NT2/D1 (cell line): ENCODE data around the gene TTLL7.
"Not testable (repeated sequence)": the region's sequence is repeated elsewhere in the genome, so short reads cannot be mapped to it uniquely, and the experiment has no call there.

ENCODE experiments used
- DNase-seq: peaks from one replicate; pipeline ENCODE4 v3.0.0-alpha.2; 2011; ENCODE audit warnings: low read depth, low spot score
- H3K27me3 ChIP-seq: 2 replicates; pipeline ENCODE4 v1.6.0; 2011; ENCODE audit warnings: mild to moderate bottlenecking; ENCODE audit not compliant: insufficient read length, insufficient read depth
- H3K36me3 ChIP-seq: 2 replicates; pipeline ENCODE4 v1.6.1; 2011; ENCODE audit warnings: mild to moderate bottlenecking, low read length, mixed read lengths; ENCODE audit not compliant: insufficient read depth, insufficient read length
- H3K4me1 ChIP-seq: 2 replicates; pipeline ENCODE4 v1.5.1; 2011; ENCODE audit not compliant: insufficient read depth, insufficient read length
- H3K4me3 ChIP-seq: 2 replicates; pipeline ENCODE4 v1.5.1; 2011; ENCODE audit warnings: low read depth; ENCODE audit not compliant: insufficient read length
- H3K9ac ChIP-seq: 2 replicates; pipeline ENCODE4 v1.6.0; 2011; ENCODE audit warnings: low read depth; ENCODE audit not compliant: insufficient read length
- H3K9me3 ChIP-seq: 2 replicates; pipeline ENCODE4 v1.5.1; 2011; ENCODE audit warnings: mild to moderate bottlenecking, low read length; ENCODE audit not compliant: insufficient read depth
- SUZ12 ChIP-seq: IDR thresholded peaks from 2 replicates; pipeline ENCODE4 v1.6.1; 2011; ENCODE audit not compliant: insufficient read length, insufficient read depth; ENCODE audit errors: extremely low read depth
- YY1 ChIP-seq: IDR thresholded peaks from 2 replicates; pipeline ENCODE4 v1.6.1; 2011; ENCODE audit not compliant: insufficient read length, insufficient read depth
- ZNF274 ChIP-seq: IDR thresholded peaks from 2 replicates; pipeline ENCODE4 v1.6.1; 2011; ENCODE audit warnings: mild to moderate bottlenecking, low read depth, low read length

The TTLL7 gene

GRCh38 chr1:83917959-83918358 lies 81.0 kb downstream of the TTLL7 start:
- DNase-seq, result no peak
- no peaks in the 10 kb centered on the region for H3K4me1 ChIP-seq
- no peak overlapping the region for H3K9ac ChIP-seq
- no peaks in the 10 kb centered on the region for H3K27me3 ChIP-seq
- H3K4me3 ChIP-seq, result no peak overlapping the region
- H3K36me3 ChIP-seq, result peaks cover 33% of the 10 kb centered on the region
- TF ChIP-seq YY1, result no peak
- no peak for TF ChIP-seq SUZ12
- TF ChIP-seq ZNF274, result no peak
- H3K9me3 ChIP-seq, result peaks cover 6% of the 10 kb centered on the region; the same call in 1 of the 2 replicates

DNA sequence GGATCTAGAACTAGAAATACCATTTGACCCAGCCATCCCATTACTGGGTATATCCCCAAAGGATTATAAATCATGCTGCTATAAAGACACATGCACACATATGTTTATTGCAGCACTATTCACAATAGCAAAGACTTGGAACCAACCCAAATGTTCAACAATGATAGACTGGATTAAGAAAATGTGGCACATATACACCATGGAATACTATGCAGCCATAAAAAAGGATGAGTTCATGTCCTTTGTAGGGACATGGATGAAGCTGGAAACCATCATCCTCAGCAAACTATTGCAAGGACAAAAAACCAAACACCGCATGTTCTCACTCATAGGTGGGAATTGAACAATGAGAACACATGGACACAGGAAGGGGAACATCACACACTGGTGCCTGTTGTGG lies 82.8 kb downstream of the TTLL7 start:
- DNase-seq, H3K4me1 ChIP-seq, H3K9ac ChIP-seq, H3K9me3 ChIP-seq, H3K4me3 ChIP-seq, H3K27me3 ChIP-seq: not testable (repeated sequence)
- H3K36me3 ChIP-seq, result peaks cover 33% of the 10 kb centered on the region

GRCh38 chr1:83912876-83913275 lies 86.1 kb downstream of the TTLL7 start:
- Histone ChIP-seq H3K4me1 (no peaks in the 10 kb centered on the region), H3K36me3 (peaks cover 14% of the 10 kb centered on the region), H3K9ac (no peak overlapping the region), H3K4me3 (no peak overlapping the region), H3K9me3 (no peaks in the 10 kb centered on the region), H3K27me3 (no peaks in the 10 kb centered on the region)
- DNase-seq, result no peak
- no peak for TF ChIP-seq SUZ12
- TF ChIP-seq YY1, result no peak
- no peak for TF ChIP-seq ZNF274

DNA sequence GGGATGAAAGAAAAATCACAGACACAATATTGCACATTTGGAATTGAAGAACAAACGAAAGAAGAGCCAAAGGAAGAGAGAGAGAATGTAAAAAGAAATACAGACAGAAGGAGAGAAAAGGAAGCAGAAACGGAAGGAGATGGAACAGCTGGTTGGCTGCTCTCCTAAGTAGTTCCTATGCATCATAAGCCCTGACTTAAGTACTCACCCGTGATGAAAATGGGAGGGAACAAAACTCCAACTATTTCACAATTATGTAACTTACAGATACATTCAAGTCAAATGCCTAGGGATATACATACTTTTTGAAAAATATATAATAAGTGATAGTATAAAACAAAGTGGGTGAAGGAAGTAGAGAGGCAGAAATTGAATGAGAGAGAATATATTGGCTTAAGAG lies 88.5 kb downstream of the TTLL7 start:
- Histone ChIP-seq H3K9me3 (no peaks in the 10 kb centered on the region), H3K27me3 (no peaks in the 10 kb centered on the region), H3K4me3 (no peak overlapping the region), H3K4me1 (no peaks in the 10 kb centered on the region), H3K36me3 (peaks cover 6% of the 10 kb centered on the region), H3K9ac (no peak overlapping the region)
- no peak for DNase-seq
- TF ChIP-seq SUZ12, result no peak
- no peak for TF ChIP-seq YY1
- TF ChIP-seq ZNF274, result no peak

- H3K4me3 ChIP-seq, result no peak overlapping the region
- H3K36me3 ChIP-seq, result peaks cover 6% of the 10 kb centered on the region
- no peak overlapping the region for H3K9ac ChIP-seq
- no peaks in the 10 kb centered on the region for H3K4me1 ChIP-seq
- no peak for DNase-seq
- TF ChIP-seq SUZ12, result no peak
- no peak for TF ChIP-seq ZNF274
- TF ChIP-seq YY1, result no peak
- H3K9me3 ChIP-seq, result no peaks in the 10 kb centered on the region
- no peaks in the 10 kb centered on the region for H3K27me3 ChIP-seq
Measured at GRCh38 chr1:83909687-83910086, 89.2 kb downstream of the TTLL7 start.

- H3K27me3 ChIP-seq, result no peaks in the 10 kb centered on the region
- no peaks in the 10 kb centered on the region for H3K4me1 ChIP-seq
- TF ChIP-seq ZNF274 (no peak), YY1 (no peak), SUZ12 (no peak)
- H3K4me3 ChIP-seq, result no peak overlapping the region
- H3K9me3 ChIP-seq, result no peaks in the 10 kb centered on the region
- no peak for DNase-seq
- H3K36me3 ChIP-seq, result peaks cover 4% of the 10 kb centered on the region
- H3K9ac ChIP-seq, result no peak overlapping the region
Measured at GRCh38 chr1:83905315-83905907, 93.5 kb downstream of the TTLL7 start.

- DNase-seq, result no peak
- Histone ChIP-seq H3K9me3 (no peaks in the 10 kb centered on the region), H3K27me3 (no peaks in the 10 kb centered on the region), H3K4me3 (no peak overlapping the region), H3K9ac (no peak overlapping the region), H3K4me1 (no peaks in the 10 kb centered on the region), H3K36me3 (no peaks in the 10 kb centered on the region)
- TF ChIP-seq YY1, result no peak
- TF ChIP-seq ZNF274, result no peak
- TF ChIP-seq SUZ12, result no peak
Measured at GRCh38 chr1:83901547-83902155, 97.3 kb downstream of the TTLL7 start.

DNA sequence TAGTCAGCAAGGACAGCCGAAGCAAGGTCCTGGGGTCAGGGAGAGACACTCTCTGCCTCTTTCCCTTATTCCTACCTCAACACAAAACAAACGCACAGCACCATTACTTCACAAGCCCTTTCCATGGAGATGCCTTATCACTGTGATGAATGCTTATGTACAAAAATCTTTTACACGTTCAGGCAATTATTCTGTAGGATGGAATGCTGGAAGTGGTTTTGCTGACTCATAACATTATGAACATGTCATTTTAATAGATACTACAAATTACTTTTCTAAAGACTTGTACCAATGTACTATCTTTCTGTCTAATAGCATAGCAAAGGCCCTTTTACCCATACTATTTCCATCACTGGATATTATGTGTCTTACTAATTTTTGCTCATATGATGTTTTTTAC lies 98.4 kb downstream of the TTLL7 start:
- Histone ChIP-seq H3K27me3 (no peaks in the 10 kb centered on the region), H3K36me3 (no peaks in the 10 kb centered on the region), H3K4me1 (no peaks in the 10 kb centered on the region), H3K4me3 (no peak overlapping the region), H3K9ac (no peak overlapping the region), H3K9me3 (no peaks in the 10 kb centered on the region)
- DNase-seq, result no peak
- no peak for TF ChIP-seq SUZ12
